Stimulated activated CD8-positive, alpha-beta memory T cell treated with anti-CD3 and anti-CD28 coated beads, Interleukin-15, amount 100 ng/mL, for 24 hours (primary cell): ENCODE results near the gene SELENOI.
"Not testable (repeated sequence)": the region's sequence is repeated elsewhere in the genome, so short reads cannot be mapped to it uniquely, and the experiment has no call there.

Source experiments
- DNase-seq: peaks from one replicate; pipeline ENCODE4 v3.0.0-alpha.2; 2020; ENCODE audit warnings: low read depth

The SELENOI gene

DNA sequence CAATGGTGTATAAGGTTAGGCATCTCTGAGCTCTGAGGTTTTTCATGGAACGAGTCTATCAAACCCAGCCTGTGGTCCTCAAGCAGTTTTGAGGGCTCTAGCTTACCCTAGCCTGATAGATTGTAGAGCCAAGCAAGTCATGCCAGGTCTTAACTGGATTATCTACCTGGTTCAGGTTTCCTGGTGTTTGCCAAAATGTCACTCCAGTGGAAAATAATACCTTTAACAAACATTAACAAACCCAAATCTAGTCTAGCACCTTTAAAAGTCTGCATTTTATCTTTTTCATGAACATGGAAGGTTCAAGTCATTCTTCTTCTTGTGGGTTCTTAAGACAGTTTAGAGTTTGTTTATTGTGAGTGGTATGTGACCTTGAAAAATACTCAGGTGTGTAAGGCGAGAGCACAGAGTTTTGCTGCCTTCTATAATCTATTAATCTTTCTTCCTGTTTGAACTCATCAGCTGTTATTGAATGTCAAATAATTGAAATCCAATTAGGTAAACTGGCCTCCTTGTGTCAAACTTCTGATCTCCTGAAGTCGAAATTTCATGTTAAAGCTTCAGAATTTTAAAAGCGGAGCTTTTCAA lies 14.0 kb downstream of the SELENOI start:
- DNase-seq, result no peak

DNA sequence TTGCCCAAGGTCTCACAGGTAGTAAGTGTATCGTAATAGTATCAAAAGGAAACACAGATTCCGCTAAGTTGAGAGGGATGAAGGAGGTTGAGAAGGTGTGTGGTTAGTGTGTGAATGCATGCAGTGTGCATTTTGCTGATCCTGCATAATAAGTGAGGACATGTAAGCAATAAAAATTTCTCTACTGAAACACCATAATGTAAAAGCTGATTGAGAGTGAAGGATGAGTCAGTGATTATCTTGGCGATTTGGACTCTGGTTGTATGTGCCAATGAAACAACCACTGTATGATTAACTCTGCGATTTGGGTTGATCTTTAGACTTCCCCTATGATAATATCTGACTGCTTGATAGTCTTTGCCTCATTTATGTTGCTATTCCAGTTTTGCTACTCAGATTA lies 17.4 kb downstream of the SELENOI start:
- no peak for DNase-seq

DNA sequence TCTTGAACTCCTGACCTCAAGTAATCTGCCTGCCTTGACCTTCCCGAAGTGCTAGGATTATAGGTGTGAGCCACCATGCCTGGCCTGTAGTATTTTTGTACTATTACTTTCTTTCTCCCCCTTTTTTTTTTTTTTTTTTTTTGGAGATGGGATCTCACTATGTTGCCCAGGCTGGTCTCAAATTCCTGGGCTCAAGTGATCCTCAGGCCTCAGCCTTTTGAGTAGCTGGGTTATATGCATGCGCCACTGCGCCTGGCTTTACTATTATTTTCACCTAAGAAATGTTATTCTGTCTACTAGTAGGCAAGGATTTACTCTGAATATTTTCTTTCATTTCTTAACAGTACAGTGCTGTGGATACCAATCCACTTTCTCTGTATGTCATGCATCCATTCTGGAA lies 18.0 kb downstream of the SELENOI start:
- DNase-seq, result no peak

DNA sequence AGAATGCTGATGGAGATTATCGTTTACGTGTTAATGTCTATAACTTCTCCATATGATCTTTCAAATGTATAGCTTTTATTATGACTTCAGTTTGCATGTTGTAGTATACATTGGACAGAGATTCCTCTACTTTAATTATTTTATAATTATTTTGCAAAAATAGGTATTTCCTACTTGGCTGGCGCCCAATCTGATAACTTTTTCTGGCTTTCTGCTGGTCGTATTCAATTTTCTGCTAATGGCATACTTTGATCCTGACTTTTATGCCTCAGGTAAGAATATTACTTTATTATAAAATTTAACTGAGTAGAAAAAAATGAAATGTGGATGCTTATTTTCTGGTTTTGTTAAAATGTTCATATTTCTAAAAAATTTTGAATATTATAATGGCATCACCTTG lies 18.7 kb downstream of the SELENOI start:
- DNase-seq, result no peak

DNA sequence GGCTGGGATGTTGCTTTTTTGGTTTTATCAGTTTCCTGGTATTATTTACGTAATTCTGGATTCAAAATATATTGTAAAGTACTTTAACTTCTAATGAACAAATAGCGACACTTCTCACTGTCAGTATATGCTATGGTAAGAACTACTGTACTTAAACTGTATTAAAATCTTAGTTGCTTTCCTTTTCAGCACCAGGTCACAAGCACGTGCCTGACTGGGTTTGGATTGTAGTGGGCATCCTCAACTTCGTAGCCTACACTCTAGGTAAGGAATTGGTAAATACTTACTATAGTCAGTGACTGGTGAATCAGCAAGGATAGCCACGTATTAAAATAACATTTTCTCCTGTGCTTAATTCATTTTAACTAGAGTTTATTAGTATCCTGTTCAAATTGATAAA lies 21.0 kb downstream of the SELENOI start:
- DNase-seq, result no peak

DNA sequence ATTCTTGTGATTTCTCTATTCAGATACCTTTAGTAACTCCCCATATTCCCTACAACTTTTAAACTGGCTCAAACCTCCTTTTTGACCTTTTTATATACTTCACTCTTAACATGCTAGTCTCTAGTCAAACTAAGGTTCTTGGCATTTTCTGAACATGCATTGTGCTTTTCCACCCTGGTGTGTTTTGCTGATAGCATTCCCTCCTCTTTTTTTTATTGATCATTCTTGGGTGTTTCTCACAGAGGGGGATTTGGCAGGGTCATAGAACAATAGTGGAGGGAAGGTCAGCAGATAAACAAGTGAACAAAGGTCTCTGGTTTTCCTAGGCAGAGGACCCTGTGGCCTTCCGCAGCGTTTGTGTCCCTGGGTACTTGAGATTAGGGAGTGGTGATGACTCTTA lies 23.7 kb downstream of the SELENOI start:
- DNase-seq, result not testable (repeated sequence)

DNA sequence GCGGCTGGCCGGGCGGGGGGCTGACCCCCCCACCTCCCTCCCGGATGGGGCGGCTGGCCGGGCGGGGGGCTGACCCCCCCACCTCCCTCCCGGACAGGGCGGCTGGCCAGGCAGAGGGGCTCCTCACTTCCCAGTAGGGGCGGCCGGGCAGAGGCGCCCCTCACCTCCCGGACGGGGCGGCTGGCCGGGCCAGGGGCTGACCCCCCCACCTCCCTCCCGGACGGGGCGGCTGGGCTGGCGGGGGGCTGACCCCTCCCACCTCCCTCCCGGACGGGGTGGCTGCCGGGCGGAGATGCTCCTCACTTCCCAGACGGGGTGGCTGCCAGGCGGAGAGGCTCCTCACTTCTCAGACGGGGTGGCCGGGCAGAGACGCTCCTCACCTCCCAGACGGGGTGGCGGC lies 25.0 kb downstream of the SELENOI start:
- not testable (repeated sequence) for DNase-seq

DNA sequence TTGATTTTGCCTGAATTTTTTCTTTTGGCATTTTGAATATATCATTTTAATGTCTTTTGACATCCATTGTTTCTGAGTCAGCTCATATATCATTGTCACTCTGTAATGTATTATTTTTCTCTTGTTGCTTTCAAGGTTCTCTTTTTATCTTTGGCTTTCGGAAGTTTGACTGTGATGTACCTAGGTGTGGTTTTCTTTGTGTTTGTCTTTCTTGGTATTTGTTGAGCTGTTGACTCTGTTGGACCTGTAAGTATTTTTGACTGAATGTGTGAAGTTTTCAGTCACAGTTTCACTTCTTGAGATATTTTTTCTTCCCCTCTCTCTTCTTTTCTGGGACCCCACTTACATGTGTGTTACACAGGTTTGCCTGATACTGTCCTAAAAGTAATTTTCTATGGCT lies 30.9 kb downstream of the SELENOI start:
- DNase-seq, result no peak

- DNase-seq, result no peak
These were observed 34.3 kb downstream of the SELENOI start for GRCh38 chr2:26380281-26380680.

- DNase-seq, result no peak
These were observed 36.6 kb downstream of the SELENOI start for GRCh38 chr2:26382564-26382963.

GRCh38 chr2:26384183-26384582 lies 38.2 kb downstream of the SELENOI start:
- no peak for DNase-seq

GRCh38 chr2:26384597-26384996 lies 38.7 kb downstream of the SELENOI start:
- DNase-seq, result no peak

DNA sequence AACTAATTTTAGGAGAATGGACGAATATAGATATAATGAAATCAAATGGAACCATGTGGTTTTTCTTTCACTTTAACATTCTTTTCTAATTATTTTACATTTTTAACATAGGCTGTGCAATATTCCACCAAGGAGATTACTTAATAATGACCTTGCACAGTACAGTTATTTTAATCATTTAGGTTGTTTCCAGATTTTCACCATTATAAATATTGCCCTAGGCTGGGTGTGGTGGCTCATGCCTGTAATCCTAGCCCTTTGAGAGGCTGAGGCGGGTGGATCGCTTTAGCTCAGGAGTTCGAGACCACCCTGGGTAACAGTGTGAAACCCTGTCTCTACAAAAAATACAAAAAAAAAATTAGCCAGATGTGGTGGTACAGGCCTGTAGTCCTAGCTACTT lies 41.2 kb downstream of the SELENOI start:
- DNase-seq, result no peak

GRCh38 chr2:26394694-26395093 lies 48.8 kb downstream of the SELENOI start:
- no peak for DNase-seq

GRCh38 chr2:26395394-26395793 lies 49.5 kb downstream of the SELENOI start:
- no peak for DNase-seq

DNA sequence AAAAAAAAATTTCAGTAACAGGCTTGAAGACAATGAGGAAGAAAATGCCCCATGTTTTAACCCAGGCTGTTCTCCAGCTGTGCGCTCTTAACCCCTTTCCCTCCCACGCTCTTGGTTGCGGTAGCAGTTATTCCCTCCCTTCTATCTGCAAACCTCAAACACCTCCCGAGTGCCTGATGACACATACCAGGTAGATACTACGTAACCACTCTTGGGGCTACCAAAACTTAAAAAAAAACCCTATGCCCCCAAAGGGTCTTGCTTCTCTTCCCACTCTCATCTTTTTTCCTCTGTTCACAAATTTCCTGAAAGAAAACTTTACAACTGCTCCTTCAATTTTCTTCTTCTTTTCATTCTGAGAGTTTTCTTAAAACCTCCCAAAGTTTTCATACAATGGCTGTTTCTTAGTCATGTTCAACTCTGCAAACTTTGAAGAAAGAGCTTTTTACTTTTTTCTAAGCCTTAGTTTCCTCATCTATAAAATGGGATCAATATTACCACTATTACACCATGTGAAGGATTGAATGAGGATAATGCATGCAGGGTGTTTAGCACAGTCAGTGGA lies 50.9 kb downstream of the SELENOI start:
- no peak for DNase-seq

GRCh38 chr2:26399771-26400376 lies 53.9 kb downstream of the SELENOI start:
- no peak for DNase-seq

DNA sequence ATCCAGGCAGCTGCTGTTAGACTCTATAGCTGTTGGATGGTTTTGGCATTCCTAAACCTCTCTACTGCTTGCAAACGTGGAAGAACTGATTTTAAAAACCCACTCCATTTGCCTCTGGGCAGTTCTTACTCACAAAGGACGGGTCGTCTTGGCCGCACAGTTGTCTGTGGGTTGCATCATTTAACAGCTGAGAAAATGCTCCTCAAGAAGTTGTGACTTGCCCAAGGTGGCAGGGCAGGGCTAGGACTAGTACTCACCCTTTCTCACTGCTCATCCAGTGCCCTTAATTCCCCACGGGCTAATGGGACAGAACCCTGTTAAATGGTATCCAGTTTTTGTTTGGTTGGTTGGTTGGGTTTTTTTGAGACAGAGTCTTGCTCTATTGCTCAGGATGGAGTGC lies 54.8 kb downstream of the SELENOI start:
- DNase-seq, result no peak

DNA sequence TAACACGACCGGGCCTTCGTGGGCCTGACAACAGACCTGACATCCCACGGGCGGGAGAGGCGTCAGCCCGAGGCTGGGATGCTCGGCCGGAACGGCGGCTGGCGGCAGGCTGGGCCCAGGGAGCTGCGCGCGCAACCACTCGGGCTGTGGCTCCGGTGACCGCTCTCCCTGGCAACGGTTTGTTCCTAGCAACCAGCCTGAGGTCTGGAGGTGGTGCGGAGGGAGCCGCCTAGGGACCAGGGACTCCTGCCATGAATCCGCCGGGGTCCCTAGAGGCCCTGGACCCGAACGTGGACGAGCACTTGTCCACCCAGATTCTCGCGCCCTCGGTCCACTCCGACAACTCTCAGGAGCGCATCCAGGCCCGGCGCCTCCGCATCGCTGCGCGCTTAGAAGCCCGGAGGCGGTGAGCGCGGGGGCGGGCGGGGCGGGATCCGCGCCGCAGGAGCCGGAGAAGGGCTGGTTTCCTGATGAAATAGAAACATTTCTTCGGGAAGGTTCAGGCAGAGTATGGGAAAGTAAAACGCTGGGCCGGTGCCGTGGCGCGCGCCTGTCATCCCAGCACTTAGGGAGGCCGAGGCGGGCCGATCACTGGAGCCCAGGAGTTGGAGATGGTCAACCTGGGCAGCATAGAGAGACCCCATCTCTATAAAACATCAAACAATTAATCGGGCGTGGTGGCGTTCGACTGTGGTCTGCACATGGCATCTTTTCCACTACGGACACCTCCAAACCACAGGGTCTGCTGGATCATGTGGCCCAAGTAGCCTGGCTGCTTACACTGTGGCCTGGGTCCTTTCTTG lies 56.0 kb downstream of the SELENOI start, which contains the start of gene DRC1:
Gene DRC1 (plus strand): TSS at position 182 of the 803 bp plus-strand sequence. CDS start 70 bp downstream, at position 252.
- DNase-seq, result no peak

DNA sequence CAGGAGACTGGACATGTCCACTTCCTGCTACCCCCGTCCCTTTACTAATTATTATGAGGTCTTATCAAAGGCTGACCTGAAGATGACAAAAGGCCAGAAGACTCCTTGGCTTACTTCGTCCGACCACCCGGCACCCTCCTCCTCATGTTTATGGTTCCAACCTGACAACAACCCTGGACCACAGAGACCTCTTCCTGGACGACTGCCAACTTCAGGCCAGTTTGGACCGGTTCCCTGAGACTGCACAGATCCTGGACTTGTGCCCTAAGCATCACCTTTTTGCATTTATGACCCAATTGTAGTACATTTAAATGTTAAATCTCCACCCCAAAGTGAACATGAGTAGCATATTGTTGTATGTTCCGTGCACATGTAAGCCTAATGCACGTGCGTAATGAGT lies 61.6 kb downstream of the SELENOI start:
- no peak for DNase-seq

GRCh38 chr2:26409785-26410184 lies 63.8 kb downstream of the SELENOI start:
- DNase-seq, result no peak

GRCh38 chr2:26410764-26411243 lies 64.9 kb downstream of the SELENOI start:
- no peak for DNase-seq

DNA sequence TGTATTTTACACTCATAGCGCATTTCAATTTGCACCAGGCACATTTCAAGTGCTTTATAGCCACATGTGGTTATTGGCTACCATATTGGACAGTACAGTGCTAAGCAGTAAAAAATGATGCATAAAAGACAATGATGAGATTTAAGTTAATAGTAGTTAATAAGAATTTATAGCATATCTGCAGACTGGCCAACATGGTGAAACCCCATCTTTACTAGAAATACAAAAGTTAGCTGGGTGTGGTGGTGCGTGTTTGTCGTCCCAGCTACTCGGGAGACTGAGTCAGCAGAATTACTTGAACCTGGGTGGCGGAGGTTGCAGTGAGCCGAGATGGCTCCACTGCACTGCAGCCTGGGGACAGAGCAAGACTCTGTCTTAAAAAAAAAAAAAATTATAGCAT lies 65.5 kb downstream of the SELENOI start:
- DNase-seq, result no peak
